ENCODE measurements around the gene KRT79.

DNA sequence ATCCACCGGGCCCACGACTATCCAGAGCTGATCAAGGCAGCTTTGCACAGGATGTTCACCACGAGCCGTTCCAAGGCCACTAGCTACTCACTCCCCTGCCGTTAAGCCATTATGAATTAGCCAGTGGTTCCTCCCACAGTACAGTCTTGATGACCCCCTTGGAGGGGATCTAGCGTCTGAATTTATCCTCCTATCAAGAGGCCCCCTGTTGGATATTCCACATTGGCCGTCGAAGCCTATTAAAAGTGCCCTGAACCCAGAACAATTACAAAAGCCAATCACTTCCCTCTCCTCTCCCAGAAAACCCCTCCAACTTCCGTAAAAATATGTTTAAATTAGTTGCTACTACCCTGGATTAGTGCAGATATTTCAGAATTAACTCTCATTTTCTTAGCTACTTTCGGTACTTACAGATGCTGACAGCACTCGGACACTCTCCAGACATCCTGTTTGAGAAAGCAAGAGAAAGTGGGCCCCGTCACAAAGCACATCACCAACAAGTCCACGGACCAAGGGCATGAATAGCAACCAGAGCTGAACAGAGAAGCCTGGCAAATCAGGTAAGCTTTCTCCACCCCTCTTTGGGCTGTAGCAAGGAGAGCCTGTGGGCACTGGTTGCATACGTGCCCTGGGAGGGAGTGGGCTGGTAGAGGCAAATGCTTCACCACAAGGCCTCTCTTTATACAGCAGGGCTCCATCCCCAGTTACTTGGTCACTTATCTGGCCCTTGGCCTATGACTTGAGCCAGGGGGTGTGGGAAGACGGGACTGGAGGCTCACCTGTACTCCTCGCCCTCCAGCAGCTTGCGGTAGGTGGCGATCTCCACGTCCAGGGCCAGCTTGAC is 43.5 kb downstream of the KRT79 start:
- TF ChIP-seq, protein P1, sequence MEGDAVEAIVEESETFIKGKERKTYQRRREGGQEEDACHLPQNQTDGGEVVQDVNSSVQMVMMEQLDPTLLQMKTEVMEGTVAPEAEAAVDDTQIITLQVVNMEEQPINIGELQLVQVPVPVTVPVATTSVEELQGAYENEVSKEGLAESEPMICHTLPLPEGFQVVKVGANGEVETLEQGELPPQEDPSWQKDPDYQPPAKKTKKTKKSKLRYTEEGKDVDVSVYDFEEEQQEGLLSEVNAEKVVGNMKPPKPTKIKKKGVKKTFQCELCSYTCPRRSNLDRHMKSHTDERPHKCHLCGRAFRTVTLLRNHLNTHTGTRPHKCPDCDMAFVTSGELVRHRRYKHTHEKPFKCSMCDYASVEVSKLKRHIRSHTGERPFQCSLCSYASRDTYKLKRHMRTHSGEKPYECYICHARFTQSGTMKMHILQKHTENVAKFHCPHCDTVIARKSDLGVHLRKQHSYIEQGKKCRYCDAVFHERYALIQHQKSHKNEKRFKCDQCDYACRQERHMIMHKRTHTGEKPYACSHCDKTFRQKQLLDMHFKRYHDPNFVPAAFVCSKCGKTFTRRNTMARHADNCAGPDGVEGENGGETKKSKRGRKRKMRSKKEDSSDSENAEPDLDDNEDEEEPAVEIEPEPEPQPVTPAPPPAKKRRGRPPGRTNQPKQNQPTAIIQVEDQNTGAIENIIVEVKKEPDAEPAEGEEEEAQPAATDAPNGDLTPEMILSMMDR (IDR thresholded peaks at IDR 0.05), result no peak
- no peak for TF ChIP-seq POLR2A (IDR thresholded peaks at IDR 0.05)
- TF ChIP-seq EP300 (IDR thresholded peaks at IDR 0.05), result no peak
- no peak for TF ChIP-seq POLR2AphosphoS5 (IDR thresholded peaks at IDR 0.05)

Data from stomach (tissue), 4 donors.